Epithelial cell of proximal tubule (primary cell): ENCODE measurements around the gene ATRIP. TPM values are rescaled to one million over a fixed set of nuclear protein-coding genes. Genes with fewer than 3 reads are reported as not detected.

Experiments
- DNase-seq: peaks from one replicate; pipeline ENCODE4 v3.0.0-alpha.2; 2011; ENCODE audit warnings: low read depth
- H3K4me3 ChIP-seq: 2 replicates; pipeline ENCODE4 v1.5.1; 2011; ENCODE audit warnings: low read depth, mild to moderate bottlenecking, low read length
- total RNA-seq: library from RNA; depleted of rRNA; stranded (reverse); fragments of >200 nt; gene quantifications from 2 replicates; pipeline ENCODE4 v1.2.3, GENCODE V29; 2015
- TF ChIP-seq, protein P1 (sequence below): conservative IDR thresholded peaks from 2 replicates; pipeline ENCODE4 v1.5.1; 2012; ENCODE audit warnings: low read depth, mild to moderate bottlenecking, low read length

The ATRIP gene
- total RNA-seq, 1 donor from 2014 or later = 5.9 TPM

DNA sequence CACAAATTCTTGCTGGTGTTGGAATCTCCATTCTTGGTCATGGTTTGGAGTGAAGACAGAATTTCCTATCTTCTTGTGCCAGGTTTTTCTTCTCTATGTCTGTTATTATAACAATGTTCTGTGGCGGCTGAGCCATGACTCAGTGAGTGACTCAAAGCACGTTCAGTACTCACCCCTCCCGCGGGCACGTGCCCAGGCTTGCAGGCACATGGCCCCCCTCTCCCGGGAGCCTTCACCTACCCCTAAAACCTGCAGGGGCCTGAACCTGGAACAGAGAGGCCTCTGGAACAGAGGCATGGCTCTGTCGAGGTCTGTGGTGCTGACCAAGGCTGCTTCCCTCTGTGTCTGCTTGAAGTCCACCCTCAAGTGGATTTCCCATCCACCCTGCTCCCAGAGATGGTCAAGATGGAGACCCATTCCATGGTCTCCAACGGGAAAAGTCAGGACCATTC is 44.2 kb upstream of the ATRIP start:
- TF ChIP-seq, protein P1, sequence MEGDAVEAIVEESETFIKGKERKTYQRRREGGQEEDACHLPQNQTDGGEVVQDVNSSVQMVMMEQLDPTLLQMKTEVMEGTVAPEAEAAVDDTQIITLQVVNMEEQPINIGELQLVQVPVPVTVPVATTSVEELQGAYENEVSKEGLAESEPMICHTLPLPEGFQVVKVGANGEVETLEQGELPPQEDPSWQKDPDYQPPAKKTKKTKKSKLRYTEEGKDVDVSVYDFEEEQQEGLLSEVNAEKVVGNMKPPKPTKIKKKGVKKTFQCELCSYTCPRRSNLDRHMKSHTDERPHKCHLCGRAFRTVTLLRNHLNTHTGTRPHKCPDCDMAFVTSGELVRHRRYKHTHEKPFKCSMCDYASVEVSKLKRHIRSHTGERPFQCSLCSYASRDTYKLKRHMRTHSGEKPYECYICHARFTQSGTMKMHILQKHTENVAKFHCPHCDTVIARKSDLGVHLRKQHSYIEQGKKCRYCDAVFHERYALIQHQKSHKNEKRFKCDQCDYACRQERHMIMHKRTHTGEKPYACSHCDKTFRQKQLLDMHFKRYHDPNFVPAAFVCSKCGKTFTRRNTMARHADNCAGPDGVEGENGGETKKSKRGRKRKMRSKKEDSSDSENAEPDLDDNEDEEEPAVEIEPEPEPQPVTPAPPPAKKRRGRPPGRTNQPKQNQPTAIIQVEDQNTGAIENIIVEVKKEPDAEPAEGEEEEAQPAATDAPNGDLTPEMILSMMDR = no peak
- DNase-seq = peak; percentile 47
- no peak overlapping the region for H3K4me3 ChIP-seq

DNA sequence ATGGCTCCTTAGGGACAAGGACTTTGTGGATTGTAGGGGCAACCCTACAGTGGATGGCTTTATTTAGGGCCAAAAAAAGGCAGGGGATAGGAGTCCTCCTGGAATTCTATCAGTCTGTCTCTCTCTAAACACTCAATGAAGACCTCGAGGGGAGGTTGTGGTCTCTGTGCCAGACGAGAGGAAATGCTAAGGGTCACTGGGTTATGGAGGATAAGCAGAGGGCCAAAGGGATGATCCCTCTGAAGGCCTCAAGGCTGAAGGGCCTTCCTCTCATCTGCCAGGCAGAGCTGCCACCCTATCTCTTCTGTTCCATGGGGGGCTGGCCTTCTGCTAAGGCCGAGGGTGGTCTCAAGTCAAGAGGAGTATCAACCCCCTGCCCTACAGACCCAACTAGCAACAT is 43.6 kb upstream of the ATRIP start:
- DNase-seq = no peak
- no peak overlapping the region for H3K4me3 ChIP-seq
- TF ChIP-seq, protein P1 = no peak

DNA sequence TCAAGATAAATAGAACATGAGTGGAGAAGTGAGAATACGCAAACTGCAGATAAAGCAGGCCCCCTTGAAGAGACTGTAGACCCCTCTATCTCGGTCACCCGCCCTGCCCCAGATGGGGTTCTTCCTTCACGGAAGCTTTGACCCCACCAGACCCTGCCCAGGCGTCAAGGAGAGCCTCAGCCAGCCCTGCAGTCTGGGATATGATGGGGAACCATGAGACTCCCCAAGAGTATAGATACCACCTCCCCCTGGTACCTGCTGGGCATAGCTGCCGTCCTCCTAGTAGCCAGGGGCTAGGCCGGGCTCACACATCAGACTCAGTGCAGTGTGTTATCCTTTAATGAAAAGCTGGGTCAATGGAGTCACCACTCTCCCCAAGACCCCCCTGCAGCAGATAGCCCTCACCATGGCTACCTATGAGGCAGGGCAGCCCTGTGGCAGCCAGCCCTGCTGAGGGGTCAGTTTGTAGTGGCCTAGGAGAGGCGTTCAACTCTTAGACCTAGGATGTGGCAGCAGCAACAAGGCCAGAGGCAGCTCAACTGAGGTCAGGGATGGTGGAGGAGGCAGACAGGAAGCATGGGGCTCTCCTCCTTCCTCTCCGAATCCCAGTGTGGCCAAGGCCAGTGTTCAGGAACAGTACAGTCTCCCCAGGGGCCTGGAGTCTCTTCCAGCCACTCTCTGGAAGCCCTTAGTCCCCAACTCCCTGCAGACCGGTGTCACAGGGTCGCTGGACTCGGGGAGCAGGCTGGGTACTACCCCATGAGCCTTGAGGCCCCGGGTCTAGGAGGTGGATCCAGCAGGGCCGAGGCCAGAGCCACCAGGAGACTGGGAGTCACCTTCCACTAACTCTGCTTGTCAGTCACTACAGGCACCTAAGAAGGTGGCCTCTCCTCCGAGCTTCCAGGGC is 42.8 kb upstream of the ATRIP start:
- TF ChIP-seq, protein P1 = no peak
- DNase-seq = no peak
- H3K4me3 ChIP-seq = no peak overlapping the region

DNA sequence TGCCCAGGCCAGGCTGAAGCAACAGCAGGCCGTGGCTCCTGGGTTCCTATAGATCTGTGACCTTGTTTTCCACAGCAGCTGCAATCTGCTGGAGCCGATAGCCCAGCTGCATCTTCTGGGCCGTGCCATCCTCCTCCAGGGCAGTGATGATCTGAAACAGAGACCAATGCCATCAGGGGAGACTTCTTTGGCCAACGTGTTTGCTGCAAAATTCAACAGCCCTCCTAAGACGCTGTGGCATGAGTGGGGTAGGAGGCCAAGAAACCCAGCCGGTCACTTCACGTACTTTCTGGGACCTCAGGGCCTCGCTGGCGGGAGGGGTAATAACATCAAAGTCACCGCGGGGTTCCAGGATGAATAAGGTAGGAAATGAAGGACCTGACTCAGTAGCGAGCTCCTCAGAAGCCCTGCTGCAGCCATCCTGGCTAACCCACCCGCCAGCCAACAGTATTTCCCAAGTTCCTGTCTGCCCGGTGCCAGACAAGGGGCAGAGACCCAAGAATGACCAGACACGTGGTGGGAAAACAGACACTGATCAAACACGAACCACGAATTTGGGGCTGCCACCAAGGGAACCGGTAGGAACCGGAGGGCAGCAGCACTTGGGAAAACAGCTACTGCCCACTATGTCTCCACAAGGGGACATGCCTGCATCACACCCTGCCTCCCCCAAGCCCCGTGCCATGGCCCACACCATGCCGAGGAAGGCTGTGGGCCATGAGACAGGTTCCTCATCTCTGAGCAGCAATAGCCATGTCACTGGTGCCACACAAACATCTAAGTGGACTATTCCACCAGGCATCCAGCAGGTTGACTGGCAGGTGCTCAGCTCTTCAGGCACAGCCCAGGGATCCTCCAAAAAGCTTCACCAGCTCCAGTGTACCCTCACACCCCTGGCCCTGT is 41.8 kb upstream of the ATRIP start:
- TF ChIP-seq, protein P1 = no peak
- no peak for DNase-seq
- H3K4me3 ChIP-seq = no peak overlapping the region

DNA sequence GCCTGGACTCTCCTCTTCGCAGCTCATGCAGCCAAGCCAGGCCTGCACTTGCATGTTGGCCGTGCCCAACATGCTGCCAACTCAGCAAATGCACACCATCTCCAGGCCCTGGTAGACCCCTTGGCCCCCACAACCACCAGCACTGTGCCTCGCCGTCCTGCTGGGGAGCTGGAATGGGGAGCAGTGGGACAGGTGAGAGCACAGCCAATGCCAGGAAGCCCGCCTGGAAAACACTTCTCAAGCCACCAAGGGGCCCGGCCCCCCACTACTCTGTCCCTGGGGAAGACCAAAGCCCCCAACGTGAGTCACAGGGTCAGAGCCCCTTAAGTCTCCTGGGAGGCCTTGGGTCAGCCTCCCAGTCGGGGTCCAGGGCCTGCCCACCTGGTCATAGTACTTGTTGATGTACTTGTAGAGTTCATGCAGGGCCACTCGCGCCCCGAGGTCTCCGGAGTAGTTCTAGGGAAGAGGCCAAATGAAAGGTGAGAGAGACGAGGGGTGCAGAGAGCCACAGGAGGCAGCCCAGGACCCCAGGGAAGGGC is 41.1 kb upstream of the ATRIP start:
- TF ChIP-seq, protein P1 = no peak
- no peak for DNase-seq
- H3K4me3 ChIP-seq = no peak overlapping the region

DNA sequence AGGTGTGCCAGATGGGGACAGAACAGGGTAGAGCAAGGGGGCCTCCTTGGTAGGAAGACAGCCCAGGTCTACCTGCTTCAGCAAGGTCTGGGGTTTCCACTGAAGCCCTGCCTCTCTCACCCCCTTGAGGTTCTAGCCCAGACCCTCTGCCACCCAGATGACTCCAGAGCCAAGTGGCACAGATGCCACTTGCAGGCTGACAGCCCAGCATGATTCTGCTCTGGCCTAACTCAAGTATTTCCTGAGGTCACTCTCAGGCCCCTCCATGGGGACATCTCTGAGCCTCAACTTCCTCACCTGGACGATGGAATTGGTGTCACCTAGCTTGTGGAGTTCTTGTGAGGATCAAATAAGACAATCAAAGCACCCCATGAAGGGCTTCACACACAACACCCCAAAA is 40.6 kb upstream of the ATRIP start:
- TF ChIP-seq, protein P1 = no peak
- DNase-seq = no peak
- no peak overlapping the region for H3K4me3 ChIP-seq
